ENCODE data around the gene JUN.

The JUN gene

GRCh38 chr1:58789996-58790660, 6.3 kb upstream of the JUN start:
- H3K9ac ChIP-seq (ENCODE audit: low read depth, low read length): no peak overlapping the region
- no peak overlapping the region for H3K4me2 ChIP-seq (ENCODE audit: low read length)
- no peaks in the 10 kb centered on the region for H3K9me3 ChIP-seq (replicated peaks; ENCODE audit: low read length)
- peaks cover 15% of the 10 kb centered on the region for H3K4me1 ChIP-seq (ENCODE audit: control insufficient read depth, insufficient read depth, low read length)
- H3K4me3 ChIP-seq (ENCODE audit: low read length): no peak overlapping the region
- no peaks in the 10 kb centered on the region for H3K36me3 ChIP-seq (ENCODE audit: insufficient read depth, low read length)
- H3K27me3 ChIP-seq (ENCODE audit: control insufficient read depth, insufficient read depth, low read length): no peaks in the 10 kb centered on the region

GRCh38 chr1:58789322-58789856, 5.5 kb upstream of the JUN start:
- H3K36me3 ChIP-seq (ENCODE audit: insufficient read depth, low read length): no peaks in the 10 kb centered on the region
- H3K4me3 ChIP-seq (ENCODE audit: low read length): no peak overlapping the region
- no peak overlapping the region for H3K9ac ChIP-seq (ENCODE audit: low read depth, low read length)
- H3K27me3 ChIP-seq (ENCODE audit: control insufficient read depth, insufficient read depth, low read length): no peaks in the 10 kb centered on the region
- no peaks in the 10 kb centered on the region for H3K9me3 ChIP-seq (replicated peaks; ENCODE audit: low read length)
- no peak overlapping the region for H3K4me2 ChIP-seq (ENCODE audit: low read length)
- H3K4me1 ChIP-seq (ENCODE audit: control insufficient read depth, insufficient read depth, low read length): peaks cover 15% of the 10 kb centered on the region

GRCh38 chr1:58788259-58788658, 4.4 kb upstream of the JUN start:
- Histone ChIP-seq H3K9me3 (replicated peaks; ENCODE audit: low read length) (no peaks in the 10 kb centered on the region), H3K27me3 (ENCODE audit: control insufficient read depth, insufficient read depth, low read length) (no peaks in the 10 kb centered on the region), H3K4me2 (ENCODE audit: low read length) (no peak overlapping the region), H3K9ac (ENCODE audit: low read depth, low read length) (no peak overlapping the region), H3K36me3 (ENCODE audit: insufficient read depth, low read length) (no peaks in the 10 kb centered on the region), H3K4me1 (ENCODE audit: control insufficient read depth, insufficient read depth, low read length) (peaks cover 15% of the 10 kb centered on the region), H3K4me3 (ENCODE audit: low read length) (no peak overlapping the region)

GRCh38 chr1:58786927-58787245, 3.0 kb upstream of the JUN start:
- peaks cover 15% of the 10 kb centered on the region for H3K4me1 ChIP-seq (ENCODE audit: control insufficient read depth, insufficient read depth, low read length)
- no peaks in the 10 kb centered on the region for H3K9me3 ChIP-seq (replicated peaks; ENCODE audit: low read length)
- no peak overlapping the region for H3K4me3 ChIP-seq (ENCODE audit: low read length)
- no peaks in the 10 kb centered on the region for H3K27me3 ChIP-seq (ENCODE audit: control insufficient read depth, insufficient read depth, low read length)
- no peak overlapping the region for H3K4me2 ChIP-seq (ENCODE audit: low read length)
- H3K36me3 ChIP-seq (ENCODE audit: insufficient read depth, low read length): peaks cover 12% of the 10 kb centered on the region
- no peak overlapping the region for H3K9ac ChIP-seq (ENCODE audit: low read depth, low read length)

GRCh38 chr1:58786184-58786926, 2.5 kb upstream of the JUN start:
- H3K4me1 ChIP-seq (ENCODE audit: control insufficient read depth, insufficient read depth, low read length): peaks cover 15% of the 10 kb centered on the region
- peak overlapping the region; percentile 98 for H3K4me2 ChIP-seq (ENCODE audit: low read length)
- no peak overlapping the region for H3K4me3 ChIP-seq (ENCODE audit: low read length)
- no peaks in the 10 kb centered on the region for H3K9me3 ChIP-seq (replicated peaks; ENCODE audit: low read length)
- no peaks in the 10 kb centered on the region for H3K27me3 ChIP-seq (ENCODE audit: control insufficient read depth, insufficient read depth, low read length)
- H3K36me3 ChIP-seq (ENCODE audit: insufficient read depth, low read length): peaks cover 17% of the 10 kb centered on the region
- peak overlapping the region; percentile 99 for H3K9ac ChIP-seq (ENCODE audit: low read depth, low read length)

- Histone ChIP-seq H3K4me2 (ENCODE audit: low read length) (peak overlapping the region; percentile 98), H3K27me3 (ENCODE audit: control insufficient read depth, insufficient read depth, low read length) (no peaks in the 10 kb centered on the region), H3K4me1 (ENCODE audit: control insufficient read depth, insufficient read depth, low read length) (peaks cover 15% of the 10 kb centered on the region), H3K36me3 (ENCODE audit: insufficient read depth, low read length) (peaks cover 25% of the 10 kb centered on the region), H3K9me3 (replicated peaks; ENCODE audit: low read length) (no peaks in the 10 kb centered on the region), H3K4me3 (ENCODE audit: low read length) (peak overlapping the region; percentile 85), H3K9ac (ENCODE audit: low read depth, low read length) (peak overlapping the region; percentile 99)
These were observed 1.7 kb upstream of the JUN start for GRCh38 chr1:58785442-58786058.

- peaks cover 27% of the 10 kb centered on the region for H3K36me3 ChIP-seq (ENCODE audit: insufficient read depth, low read length)
- H3K9ac ChIP-seq (ENCODE audit: low read depth, low read length): peak overlapping the region; percentile 99
- H3K4me2 ChIP-seq (ENCODE audit: low read length): peak overlapping the region; percentile 98
- H3K27me3 ChIP-seq (ENCODE audit: control insufficient read depth, insufficient read depth, low read length): no peaks in the 10 kb centered on the region
- H3K4me1 ChIP-seq (ENCODE audit: control insufficient read depth, insufficient read depth, low read length): peaks cover 21% of the 10 kb centered on the region
- H3K9me3 ChIP-seq (replicated peaks; ENCODE audit: low read length): no peaks in the 10 kb centered on the region
- peak overlapping the region; percentile 85 for H3K4me3 ChIP-seq (ENCODE audit: low read length)
These were observed 1.1 kb upstream of the JUN start for GRCh38 chr1:58784758-58785441.

GRCh38 chr1:58783090-58783992, 506 bp downstream of the JUN start:
- peak overlapping the region; percentile 96 for H3K9ac ChIP-seq (ENCODE audit: low read depth, low read length)
- peak overlapping the region; percentile 81 for H3K4me3 ChIP-seq (ENCODE audit: low read length)
- no peaks in the 10 kb centered on the region for H3K27me3 ChIP-seq (ENCODE audit: control insufficient read depth, insufficient read depth, low read length)
- peaks cover 22% of the 10 kb centered on the region for H3K4me1 ChIP-seq (ENCODE audit: control insufficient read depth, insufficient read depth, low read length)
- peak overlapping the region; percentile 95 for H3K4me2 ChIP-seq (ENCODE audit: low read length)
- peaks cover 27% of the 10 kb centered on the region for H3K36me3 ChIP-seq (ENCODE audit: insufficient read depth, low read length)
- H3K9me3 ChIP-seq (replicated peaks; ENCODE audit: low read length): no peaks in the 10 kb centered on the region

GRCh38 chr1:58782178-58783089, 1.4 kb downstream of the JUN start:
- Histone ChIP-seq H3K27me3 (ENCODE audit: control insufficient read depth, insufficient read depth, low read length) (no peaks in the 10 kb centered on the region), H3K4me3 (ENCODE audit: low read length) (peak overlapping the region; percentile 81)

More at GRCh38 chr1:58782178-58783089, 1.4 kb downstream of the JUN start:
- Histone ChIP-seq H3K36me3 (ENCODE audit: insufficient read depth, low read length) (peaks cover 27% of the 10 kb centered on the region), H3K4me2 (ENCODE audit: low read length) (peak overlapping the region; percentile 95), H3K9ac (ENCODE audit: low read depth, low read length) (peak overlapping the region; percentile 96), H3K9me3 (replicated peaks; ENCODE audit: low read length) (no peaks in the 10 kb centered on the region), H3K4me1 (ENCODE audit: control insufficient read depth, insufficient read depth, low read length) (peaks cover 22% of the 10 kb centered on the region)

Measured in skeletal muscle satellite cell (primary cell).